Testis (tissue), 3 donors: ENCODE data around the gene PACSIN2. TPM values are rescaled to one million over a fixed set of nuclear protein-coding genes. Genes with fewer than 3 reads are reported as not detected.
A peak's percentile ranks its signal among the peaks of the same experiment; 100 is the strongest.

Experiments used
- DNase-seq: peaks from one replicate; pipeline ENCODE4 v3.0.0-alpha.2; 2019
- H3K27ac ChIP-seq, 2 donors: fragments of 200-600 bp; sonication (generic); one replicate each; pipeline ENCODE4 v1.5.1; 2019
- H3K27me3 ChIP-seq: fragments of 200-600 bp; sonication (generic); one replicate; pipeline ENCODE4 v1.5.1; 2019
- H3K36me3 ChIP-seq: fragments of 200-600 bp; sonication (generic); one replicate; pipeline ENCODE4 v1.5.1; 2017; ENCODE audit warnings: low read depth; ENCODE audit errors: missing control alignments
- H3K4me1 ChIP-seq: fragments of 200-600 bp; sonication (generic); one replicate; pipeline ENCODE4 v1.5.1; 2019
- H3K4me3 ChIP-seq, 2 donors: fragments of 200-600 bp; sonication (generic); one replicate each; pipeline ENCODE4 v1.5.1; 2017 to 2019
- H3K9me3 ChIP-seq: fragments of 200-600 bp; sonication (generic); one replicate; pipeline ENCODE4 v1.5.1; 2017
- POLR2A ChIP-seq: fragments of 450-650 bp; IDR thresholded peaks from one replicate; pipeline ENCODE4 v1.6.1; 2017; ENCODE audit warnings: antibody characterized with exemption, mild to moderate bottlenecking, moderate library complexity
- WGBS, 2 donors: methylation state at CpG; one replicate each; pipeline ENCODE4 v1.1.5; 2018; 5-methylcytosine and 5-hydroxymethylcytosine counted together
- intact Hi-C: fragments of 100-400 bp; cut with DNase I; formaldehyde crosslinking; loops from one replicate; pipeline ENCODE4 v1.15.1; 2023; ENCODE audit warnings: low total_unique reads
- polyA plus RNA-seq: library from polyadenylated mRNA; stranded (reverse); fragments of 350-450 nt; fragmentation: Illumina TruSeq; extraction: RNeasy Lipid Tissue Mini Kit (QIAGEN cat#74804); gene quantifications from one replicate; pipeline ENCODE4 v1.2.3, GENCODE V29; 2014; ENCODE audit warnings: low read depth, low replicate concordance; ENCODE audit not compliant: insufficient read depth
- total RNA-seq, 2 donors: library from RNA; depleted of rRNA; stranded (reverse); fragments of >200 nt; gene quantifications; one replicate each; pipeline ENCODE4 v1.2.3, GENCODE V29; 2016
- TF ChIP-seq, protein P1 (sequence below), 3 experiments: fragments of 450-650 bp in 2 of 3; fragments of 200-600 bp in 1 of 3; sonication (generic) in 1 of 3; IDR thresholded peaks; one replicate each; pipeline ENCODE4 v1.5.1; 2016 to 2019; ENCODE audit warnings: antibody characterized with exemption in 3 of 3, mild to moderate bottlenecking in 2 of 3, moderate library complexity in 1 of 3

The PACSIN2 gene
- total and polyA plus RNA-seq, 3 donors from 2014 or later: 43.5 to 45.6 (median 43.6) TPM

DNA sequence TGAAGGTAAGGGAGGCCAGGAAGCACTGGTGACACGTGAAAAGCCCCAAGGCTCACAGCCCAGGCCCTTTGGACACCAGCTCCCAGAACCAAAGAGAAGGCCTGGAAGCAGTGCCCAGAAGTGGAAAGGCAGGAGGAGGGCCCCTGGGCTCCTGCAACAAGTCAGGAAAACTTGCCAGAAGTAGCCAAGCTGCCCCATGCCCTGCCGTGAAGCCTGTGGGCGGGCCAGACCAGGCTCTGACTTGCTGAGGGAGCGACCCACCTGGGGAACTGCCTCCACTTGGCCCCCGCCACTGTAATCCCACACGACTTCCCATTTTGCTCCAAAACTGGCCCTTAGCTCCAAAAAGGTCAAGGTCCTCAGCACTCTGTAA lies 106.6 kb downstream of the PACSIN2 start:
- Histone ChIP-seq H3K4me1 (peaks cover 20% of the 10 kb centered on the region), H3K27me3 (no peaks in the 10 kb centered on the region), H3K27ac (no peak overlapping the region), H3K4me3 (no peak overlapping the region), H3K36me3 (no peaks in the 10 kb centered on the region), H3K9me3 (no peaks in the 10 kb centered on the region)
- no peak for DNase-seq
- intact Hi-C loops: no loop called here
- TF ChIP-seq POLR2A: no peak
- TF ChIP-seq, protein P1, sequence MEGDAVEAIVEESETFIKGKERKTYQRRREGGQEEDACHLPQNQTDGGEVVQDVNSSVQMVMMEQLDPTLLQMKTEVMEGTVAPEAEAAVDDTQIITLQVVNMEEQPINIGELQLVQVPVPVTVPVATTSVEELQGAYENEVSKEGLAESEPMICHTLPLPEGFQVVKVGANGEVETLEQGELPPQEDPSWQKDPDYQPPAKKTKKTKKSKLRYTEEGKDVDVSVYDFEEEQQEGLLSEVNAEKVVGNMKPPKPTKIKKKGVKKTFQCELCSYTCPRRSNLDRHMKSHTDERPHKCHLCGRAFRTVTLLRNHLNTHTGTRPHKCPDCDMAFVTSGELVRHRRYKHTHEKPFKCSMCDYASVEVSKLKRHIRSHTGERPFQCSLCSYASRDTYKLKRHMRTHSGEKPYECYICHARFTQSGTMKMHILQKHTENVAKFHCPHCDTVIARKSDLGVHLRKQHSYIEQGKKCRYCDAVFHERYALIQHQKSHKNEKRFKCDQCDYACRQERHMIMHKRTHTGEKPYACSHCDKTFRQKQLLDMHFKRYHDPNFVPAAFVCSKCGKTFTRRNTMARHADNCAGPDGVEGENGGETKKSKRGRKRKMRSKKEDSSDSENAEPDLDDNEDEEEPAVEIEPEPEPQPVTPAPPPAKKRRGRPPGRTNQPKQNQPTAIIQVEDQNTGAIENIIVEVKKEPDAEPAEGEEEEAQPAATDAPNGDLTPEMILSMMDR (IDR thresholded peaks at IDR 0.05): no peak
- WGBS, 2 donors: 64 to 71% methylated on average over 5 of the region's 6 CpGs

DNA sequence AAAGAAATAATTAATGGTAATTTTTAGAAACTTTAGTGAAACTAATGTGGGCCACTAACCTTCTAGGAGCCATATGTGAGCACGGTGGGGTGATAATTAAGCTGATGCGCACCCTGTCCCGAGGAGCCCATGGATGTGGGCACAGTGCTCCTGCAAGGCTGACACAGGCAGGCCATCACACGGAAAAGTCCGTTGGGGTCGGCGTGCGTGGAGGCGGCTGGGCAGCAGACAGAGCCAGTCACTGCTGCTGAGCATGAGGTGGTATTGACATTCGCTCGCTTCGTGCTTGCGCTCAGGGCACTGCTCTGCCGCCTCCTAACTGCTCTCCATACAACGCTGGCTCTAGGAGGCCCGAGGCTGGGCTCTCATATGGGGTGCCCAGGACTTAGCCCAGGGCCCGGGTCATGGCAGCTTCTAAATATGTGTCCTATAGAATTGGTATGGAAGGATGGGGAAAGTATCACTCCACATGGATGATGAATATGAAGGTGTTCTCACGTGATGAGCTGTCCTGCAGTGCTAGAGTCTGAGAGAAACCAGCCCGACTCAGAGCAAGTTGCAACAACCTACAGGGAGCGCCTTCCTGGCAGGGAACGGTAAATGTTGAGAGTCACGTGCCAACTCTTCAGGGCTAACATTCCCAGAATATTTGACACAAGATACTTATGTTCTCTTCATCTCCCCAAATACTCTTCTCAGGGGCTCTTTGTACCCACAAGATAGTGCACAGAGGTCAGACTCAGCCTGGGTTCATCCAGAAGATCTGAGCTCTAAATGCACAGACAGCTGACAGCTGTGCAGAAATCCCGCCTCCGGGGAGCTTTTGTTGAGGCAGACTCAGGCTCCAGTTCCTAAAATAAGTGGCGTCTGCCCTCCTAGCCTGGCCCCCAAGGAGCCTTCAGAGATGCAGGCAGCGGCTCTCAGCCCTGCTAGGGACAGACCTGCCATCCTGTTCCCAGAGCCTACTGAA lies 107.3 kb downstream of the PACSIN2 start:
- peaks cover 20% of the 10 kb centered on the region for H3K4me1 ChIP-seq
- 77 to 82% methylated on average over 22 to 26 of the region's 26 CpGs for WGBS, 2 donors
- intact Hi-C loops: no loop called here
- no peak for DNase-seq
- no peaks in the 10 kb centered on the region for H3K36me3 ChIP-seq
- H3K4me3 ChIP-seq: no peak overlapping the region
- H3K9me3 ChIP-seq: no peaks in the 10 kb centered on the region
- no peak overlapping the region for H3K27ac ChIP-seq
- H3K27me3 ChIP-seq: no peaks in the 10 kb centered on the region
- TF ChIP-seq, protein P1 (IDR thresholded peaks at IDR 0.05): no peak
- no peak for TF ChIP-seq POLR2A

DNA sequence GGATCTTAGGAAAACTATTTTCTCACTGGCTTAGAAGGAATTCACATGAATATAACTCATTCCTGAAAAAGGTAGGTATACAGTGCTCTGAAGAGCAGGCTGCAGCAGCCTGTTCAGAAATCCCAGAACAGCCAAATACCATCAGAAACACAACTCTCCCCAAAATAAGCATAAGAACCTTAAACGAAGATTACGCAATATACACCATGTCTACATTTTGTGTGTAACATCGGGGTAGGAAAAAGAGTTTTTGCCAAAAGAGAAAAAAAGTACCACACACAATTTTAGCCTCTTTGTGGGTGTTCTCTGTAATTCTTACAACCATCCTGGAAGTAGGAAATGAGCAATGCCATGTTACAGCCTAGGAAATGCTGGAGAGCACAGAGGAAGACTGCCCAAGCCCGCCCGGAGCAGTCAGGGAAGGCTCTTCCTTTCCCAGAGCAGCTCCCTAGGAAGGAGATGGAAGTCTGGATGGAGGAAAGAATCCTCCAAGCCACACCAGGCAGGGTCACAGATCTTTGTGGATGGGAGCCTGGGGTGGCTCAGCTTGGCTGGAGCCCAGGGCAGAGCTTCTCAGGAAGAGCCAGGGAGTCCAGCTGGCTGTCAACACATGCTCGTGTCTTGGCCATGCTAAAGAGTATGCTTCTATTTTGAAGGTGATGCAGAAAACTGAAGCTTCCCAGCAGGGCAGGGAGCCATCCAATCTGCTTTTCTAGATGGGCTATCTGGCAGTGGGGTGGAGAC lies 108.2 kb downstream of the PACSIN2 start:
- Histone ChIP-seq H3K4me3 (no peak overlapping the region), H3K27me3 (no peaks in the 10 kb centered on the region), H3K27ac (peak overlapping the region in 1 of 2 donors; percentile 24), H3K4me1 (peaks cover 20% of the 10 kb centered on the region), H3K36me3 (no peaks in the 10 kb centered on the region), H3K9me3 (no peaks in the 10 kb centered on the region)
- no peak for TF ChIP-seq POLR2A
- TF ChIP-seq, protein P1 (IDR thresholded peaks at IDR 0.05): no peak
- WGBS, 2 donors: 65 to 74% methylated on average over 6 of the region's 6 CpGs
- peak; percentile 66 for DNase-seq
- intact Hi-C loops: no loop called here

DNA sequence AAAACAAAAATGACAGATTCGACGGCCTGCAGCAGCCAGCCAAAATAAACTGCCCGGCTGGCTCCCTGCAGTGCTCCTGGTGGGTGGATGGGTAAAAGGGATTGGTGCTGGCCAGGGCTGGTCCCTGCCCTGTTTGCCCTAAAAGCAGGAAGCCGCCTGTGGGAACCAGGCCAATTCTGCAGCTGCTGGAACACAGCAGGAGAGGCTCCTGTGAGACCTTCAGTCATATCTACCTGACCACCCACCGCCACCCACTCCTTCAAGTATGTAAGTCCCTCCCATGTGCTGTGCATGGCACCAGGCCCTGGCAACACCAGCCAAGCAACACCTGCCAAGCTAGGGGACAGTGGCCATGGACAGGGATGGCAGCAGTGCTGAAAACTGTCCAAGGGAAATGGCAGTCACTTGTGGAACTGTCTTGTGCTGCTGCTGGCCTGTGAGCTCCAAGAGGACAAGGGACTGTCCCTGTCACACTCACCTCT lies 109.2 kb downstream of the PACSIN2 start:
- Histone ChIP-seq H3K36me3 (no peaks in the 10 kb centered on the region), H3K27ac (no peak overlapping the region), H3K4me3 (no peak overlapping the region), H3K9me3 (no peaks in the 10 kb centered on the region), H3K4me1 (peaks cover 20% of the 10 kb centered on the region), H3K27me3 (no peaks in the 10 kb centered on the region)
- no peak for TF ChIP-seq POLR2A
- TF ChIP-seq, protein P1 (IDR thresholded peaks at IDR 0.05): no peak
- intact Hi-C loops: no loop called here
- WGBS, 2 donors: 85 to 87% methylated on average over 5 of the region's 5 CpGs
- no peak for DNase-seq
